HL-60/S4 treated with retinoic acid at 250 ng/mL for 4 days and 3 days (cell line): ENCODE results near the gene ITGA8.

Source experiments
- in situ Hi-C: fragments of 300-500 bp; cut with MboI; formaldehyde crosslinking; loops from 2 replicates; pipeline ENCODE4 v1.7.0; 2022; ENCODE audit warnings: low sequenced_read_pairs

ITGA8 gene

GRCh38 chr10:15738270-15738925 is 18.7 kb upstream of the ITGA8 start:
- in situ Hi-C loops = loop anchor here (25.0 kb wide), 1 partner anchor 301 kb away; no protein-coding TSS in a partner anchor

- in situ Hi-C loops = loop anchor here (25.0 kb wide), 1 partner anchor 300 kb away; no protein-coding TSS in a partner anchor
Observed at GRCh38 chr10:15737656-15738055, 17.9 kb upstream of the ITGA8 start.

GRCh38 chr10:15735763-15736162 is 16.0 kb upstream of the ITGA8 start:
- in situ Hi-C loops = loop anchor here (25.0 kb wide), 1 partner anchor 298 kb away; no protein-coding TSS in a partner anchor

GRCh38 chr10:15730341-15730740 is 10.6 kb upstream of the ITGA8 start:
- in situ Hi-C loops = loop anchor here (25.0 kb wide), 1 partner anchor 293 kb away; no protein-coding TSS in a partner anchor

- in situ Hi-C loops = loop anchor here (25.0 kb wide), 1 partner anchor 293 kb away; no protein-coding TSS in a partner anchor
Observed at GRCh38 chr10:15729890-15730289, 10.2 kb upstream of the ITGA8 start.

GRCh38 chr10:15726042-15726441 is 6.3 kb upstream of the ITGA8 start:
- in situ Hi-C loops = loop anchor here (25.0 kb wide), 1 partner anchor 289 kb away; no protein-coding TSS in a partner anchor

- in situ Hi-C loops = loop anchor here (25.0 kb wide), 1 partner anchor 288 kb away; no protein-coding TSS in a partner anchor
Observed at GRCh38 chr10:15725603-15726002, 5.9 kb upstream of the ITGA8 start.

- in situ Hi-C loops = loop anchor here (25.0 kb wide), 1 partner anchor 287 kb away; no protein-coding TSS in a partner anchor
Observed at GRCh38 chr10:15724683-15725082, 5.0 kb upstream of the ITGA8 start.

GRCh38 chr10:15723803-15724202 is 4.1 kb upstream of the ITGA8 start:
- in situ Hi-C loops = no loop called here

- in situ Hi-C loops = no loop called here
Observed at GRCh38 chr10:15720635-15721287, 1.0 kb upstream of the ITGA8 start.

- in situ Hi-C loops = no loop called here
Observed at GRCh38 chr10:15719049-15719898, 448 bp downstream of the ITGA8 start.

GRCh38 chr10:15718694-15719048 is 1.1 kb downstream of the ITGA8 start:
- in situ Hi-C loops = no loop called here

GRCh38 chr10:15715619-15716227 is 4.0 kb downstream of the ITGA8 start:
- in situ Hi-C loops = no loop called here

GRCh38 chr10:15714847-15715246 is 4.9 kb downstream of the ITGA8 start:
- in situ Hi-C loops = no loop called here

GRCh38 chr10:15712883-15713282 is 6.8 kb downstream of the ITGA8 start:
- in situ Hi-C loops = no loop called here

- in situ Hi-C loops = no loop called here
Observed at GRCh38 chr10:15710455-15710854, 9.3 kb downstream of the ITGA8 start.

- in situ Hi-C loops = no loop called here
Observed at GRCh38 chr10:15705298-15705697, 14.4 kb downstream of the ITGA8 start.

GRCh38 chr10:15704581-15704968 is 15.1 kb downstream of the ITGA8 start:
- in situ Hi-C loops = no loop called here

GRCh38 chr10:15703944-15704580 is 15.7 kb downstream of the ITGA8 start:
- in situ Hi-C loops = no loop called here

- in situ Hi-C loops = no loop called here
Observed at GRCh38 chr10:15703151-15703880, 16.4 kb downstream of the ITGA8 start.
